Measurements from ENCODE around the gene IL1RL1.

DNA sequence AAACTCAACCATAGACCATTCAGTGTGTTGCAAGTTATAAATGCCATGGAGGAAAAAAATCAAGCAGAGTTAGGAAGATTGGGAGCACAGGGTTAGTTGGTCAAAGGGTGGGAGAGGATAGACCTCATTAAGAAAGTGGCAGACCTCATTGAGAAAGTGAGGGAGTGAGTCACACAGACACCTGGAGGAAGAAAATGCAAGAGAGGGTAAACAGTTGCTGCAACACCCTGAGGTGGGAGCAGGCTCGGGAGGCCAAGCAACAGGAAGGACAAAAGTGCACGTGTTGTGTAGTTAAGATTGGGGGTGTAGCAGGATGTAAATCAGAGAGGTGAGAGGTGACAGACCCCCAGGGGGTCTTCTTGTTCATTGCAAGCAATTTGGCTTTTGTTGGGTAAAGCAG is 6.4 kb downstream of the IL1RL1 start:
- TF ChIP-seq, protein P1, sequence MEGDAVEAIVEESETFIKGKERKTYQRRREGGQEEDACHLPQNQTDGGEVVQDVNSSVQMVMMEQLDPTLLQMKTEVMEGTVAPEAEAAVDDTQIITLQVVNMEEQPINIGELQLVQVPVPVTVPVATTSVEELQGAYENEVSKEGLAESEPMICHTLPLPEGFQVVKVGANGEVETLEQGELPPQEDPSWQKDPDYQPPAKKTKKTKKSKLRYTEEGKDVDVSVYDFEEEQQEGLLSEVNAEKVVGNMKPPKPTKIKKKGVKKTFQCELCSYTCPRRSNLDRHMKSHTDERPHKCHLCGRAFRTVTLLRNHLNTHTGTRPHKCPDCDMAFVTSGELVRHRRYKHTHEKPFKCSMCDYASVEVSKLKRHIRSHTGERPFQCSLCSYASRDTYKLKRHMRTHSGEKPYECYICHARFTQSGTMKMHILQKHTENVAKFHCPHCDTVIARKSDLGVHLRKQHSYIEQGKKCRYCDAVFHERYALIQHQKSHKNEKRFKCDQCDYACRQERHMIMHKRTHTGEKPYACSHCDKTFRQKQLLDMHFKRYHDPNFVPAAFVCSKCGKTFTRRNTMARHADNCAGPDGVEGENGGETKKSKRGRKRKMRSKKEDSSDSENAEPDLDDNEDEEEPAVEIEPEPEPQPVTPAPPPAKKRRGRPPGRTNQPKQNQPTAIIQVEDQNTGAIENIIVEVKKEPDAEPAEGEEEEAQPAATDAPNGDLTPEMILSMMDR (conservative IDR thresholded peaks at IDR 0.05; ENCODE audit: low read depth, low read length), result no peak
- TF ChIP-seq EZH2 (IDR thresholded peaks at IDR 0.05; ENCODE audit: low read length, unreplicated experiment) (no peak), EZH2phosphoT487 (IDR thresholded peaks at IDR 0.05; ENCODE audit: borderline replicate concordance, low read length) (no peak)
